RWPE2 (cell line): Measurements from ENCODE around the gene TAMALIN.

ENCODE experiments used
- ATAC-seq: fragments of 200-7000 bp; cut with Tn5 transposase; 3 replicates; pipeline ENCODE4 v1.9.1; 2021; ENCODE audit warnings: low read depth
- DNase-seq: peaks from one replicate; pipeline ENCODE4 v3.0.0-alpha.2; 2020; ENCODE audit warnings: low spot score
- H3K27ac ChIP-seq: fragments of 450-650 bp; 2 replicates; pipeline ENCODE4 v1.5.1; 2017; ENCODE audit warnings: mild to moderate bottlenecking; ENCODE audit not compliant: poor library complexity, severe bottlenecking
- H3K27me3 ChIP-seq: fragments of 250-450 bp; sonication (Bioruptor Pico); 2 replicates; pipeline ENCODE4 v1.5.1; 2021; ENCODE audit warnings: mild to moderate bottlenecking, moderate library complexity; ENCODE audit not compliant: insufficient read depth, poor library complexity, severe bottlenecking
- H3K36me3 ChIP-seq: fragments of 250-450 bp; sonication (Bioruptor Pico); 2 replicates; pipeline ENCODE4 v1.5.1; 2020; ENCODE audit warnings: low read depth, mild to moderate bottlenecking, moderate library complexity
- H3K4me1 ChIP-seq: fragments of 250-450 bp; sonication (Bioruptor Pico); 2 replicates; pipeline ENCODE4 v1.5.1; 2021; ENCODE audit warnings: mild to moderate bottlenecking, moderate library complexity; ENCODE audit not compliant: insufficient read depth, poor library complexity, severe bottlenecking
- H3K4me3 ChIP-seq: fragments of 250-450 bp; sonication (Bioruptor Pico); 2 replicates; pipeline ENCODE4 v1.5.1; 2021; ENCODE audit warnings: mild to moderate bottlenecking, moderate library complexity; ENCODE audit not compliant: severe bottlenecking
- H3K9me3 ChIP-seq: fragments of 250-450 bp; sonication (Bioruptor Pico); 2 replicates; pipeline ENCODE4 v1.5.1; 2021; ENCODE audit warnings: mild to moderate bottlenecking, moderate library complexity; ENCODE audit not compliant: severe bottlenecking
- CTCF ChIP-seq: fragments of 450-650 bp; IDR thresholded peaks from one replicate; pipeline ENCODE4 v1.5.1; 2017; ENCODE audit warnings: mild to moderate bottlenecking, moderate library complexity; ENCODE audit not compliant: poor library complexity, severe bottlenecking

The TAMALIN gene

DNA sequence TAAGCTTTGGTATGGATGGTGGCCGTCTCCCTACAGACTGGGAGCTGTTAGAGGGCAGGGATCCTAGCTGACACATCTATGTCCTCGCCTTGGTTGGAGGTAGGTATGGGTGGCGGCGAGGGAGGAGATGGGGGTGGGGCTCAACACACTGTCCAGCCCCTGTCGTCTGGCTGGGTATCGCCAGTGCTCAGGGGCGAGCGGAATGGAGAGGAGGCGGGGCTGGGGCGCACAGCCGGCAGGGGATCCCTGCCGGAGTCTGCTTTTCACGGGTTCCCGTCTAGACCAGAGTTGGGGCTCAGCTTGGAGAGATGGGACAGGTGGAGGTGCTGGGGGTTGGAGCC, 16.1 kb downstream of the TAMALIN start:
- H3K4me3 ChIP-seq, result no peak overlapping the region
- H3K4me1 ChIP-seq, result no peaks in the 10 kb centered on the region
- no peak for DNase-seq
- no peaks in the 10 kb centered on the region for H3K9me3 ChIP-seq
- no peak for ATAC-seq
- H3K27me3 ChIP-seq, result no peaks in the 10 kb centered on the region
- H3K27ac ChIP-seq, result no peak overlapping the region
- TF ChIP-seq CTCF, result no peak
- H3K36me3 ChIP-seq, result no peaks in the 10 kb centered on the region

- ATAC-seq, result peak; percentile 53
- H3K27me3 ChIP-seq, result no peaks in the 10 kb centered on the region
- TF ChIP-seq CTCF, result peak; percentile 96
- H3K27ac ChIP-seq, result no peak overlapping the region
- H3K36me3 ChIP-seq, result no peaks in the 10 kb centered on the region
- DNase-seq, result no peak
- H3K4me3 ChIP-seq, result peak overlapping the region; percentile 32
- H3K4me1 ChIP-seq, result no peaks in the 10 kb centered on the region
- no peaks in the 10 kb centered on the region for H3K9me3 ChIP-seq
Observed at GRCh38 chr12:52023182-52023975, 16.6 kb downstream of the TAMALIN start.

- DNase-seq, result no peak
- H3K36me3 ChIP-seq, result no peaks in the 10 kb centered on the region
- H3K4me1 ChIP-seq, result no peaks in the 10 kb centered on the region
- TF ChIP-seq CTCF, result peak; percentile 82
- H3K4me3 ChIP-seq, result peak overlapping the region; percentile 32
- H3K27ac ChIP-seq, result no peak overlapping the region
- no peak for ATAC-seq
- H3K9me3 ChIP-seq, result no peaks in the 10 kb centered on the region
- no peaks in the 10 kb centered on the region for H3K27me3 ChIP-seq
Observed at GRCh38 chr12:52023976-52024688, 17.4 kb downstream of the TAMALIN start.

GRCh38 chr12:52024845-52025230, 18.1 kb downstream of the TAMALIN start:
- Histone ChIP-seq H3K9me3 (no peaks in the 10 kb centered on the region), H3K36me3 (no peaks in the 10 kb centered on the region), H3K27me3 (no peaks in the 10 kb centered on the region), H3K4me3 (no peak overlapping the region), H3K27ac (no peak overlapping the region), H3K4me1 (no peaks in the 10 kb centered on the region)
- ATAC-seq, result no peak
- no peak for TF ChIP-seq CTCF
- no peak for DNase-seq

GRCh38 chr12:52026263-52026662, 19.5 kb downstream of the TAMALIN start:
- H3K27me3 ChIP-seq, result no peaks in the 10 kb centered on the region
- no peak for TF ChIP-seq CTCF
- DNase-seq, result no peak
- ATAC-seq, result no peak
- no peak overlapping the region for H3K4me3 ChIP-seq
- H3K36me3 ChIP-seq, result no peaks in the 10 kb centered on the region
- no peaks in the 10 kb centered on the region for H3K9me3 ChIP-seq
- H3K4me1 ChIP-seq, result no peaks in the 10 kb centered on the region
- no peak overlapping the region for H3K27ac ChIP-seq
